NCI-H187 (cell line): Measurements from ENCODE around the gene TMEM35B.
A peak's percentile ranks its signal among the peaks of the same experiment; 100 is the strongest.
"Not testable (repeated sequence)": the region's sequence is repeated elsewhere in the genome, so short reads cannot be mapped to it uniquely, and the experiment has no call there.

Source experiments
- DNase-seq, 2 experiments: peaks; one replicate each; lab custom pipeline; 2025; lab: John Stamatoyannopoulos, UW

The TMEM35B gene

GRCh38 chr1:34984793-34985608 lies at the start of gene TMEM35B:
TMEM35B (minus strand) TSS chr1:34985347; CDS start chr1:34985305, 42 bp downstream.
- DNase-seq, result peak in 1 of 2 experiments; percentile 11

- no peak for DNase-seq
Observed at GRCh38 chr1:35033346-35033745, 48.2 kb upstream of the TMEM35B start.

GRCh38 chr1:35032384-35032739 lies 47.2 kb upstream of the TMEM35B start:
- no peak for DNase-seq

GRCh38 chr1:35030756-35031446 lies 45.8 kb upstream of the TMEM35B start:
- DNase-seq, result no peak

- DNase-seq, result no peak
Observed at GRCh38 chr1:35030338-35030737, 45.2 kb upstream of the TMEM35B start.

GRCh38 chr1:35029761-35030160 lies 44.6 kb upstream of the TMEM35B start:
- DNase-seq, result no peak

- no peak for DNase-seq
Observed at GRCh38 chr1:35016406-35016805, 31.3 kb upstream of the TMEM35B start.

GRCh38 chr1:35014486-35014885 lies 29.3 kb upstream of the TMEM35B start:
- DNase-seq, result no peak

- DNase-seq, result no peak
Observed at GRCh38 chr1:35005711-35006110, 20.6 kb upstream of the TMEM35B start.

GRCh38 chr1:35001743-35002142 lies 16.6 kb upstream of the TMEM35B start:
- no peak for DNase-seq

- no peak for DNase-seq
Observed at GRCh38 chr1:34994878-34995277, 9.7 kb upstream of the TMEM35B start.

- no peak for DNase-seq
Observed at GRCh38 chr1:34988581-34988980, 3.4 kb upstream of the TMEM35B start.

- no peak for DNase-seq
Observed at GRCh38 chr1:34988147-34988546, 3.0 kb upstream of the TMEM35B start.

GRCh38 chr1:34987018-34987417 lies 1.9 kb upstream of the TMEM35B start:
- DNase-seq, result no peak

GRCh38 chr1:34985609-34985904 lies 410 bp upstream of the TMEM35B start:
- DNase-seq, result not testable (repeated sequence)

- no peak for DNase-seq
Observed at GRCh38 chr1:34984435-34984792, 733 bp downstream of the TMEM35B start.

GRCh38 chr1:34983700-34984355 lies 1.3 kb downstream of the TMEM35B start:
- DNase-seq, result no peak

- peak; percentile 44 to 50 for DNase-seq
Observed at GRCh38 chr1:34982820-34983376, 2.2 kb downstream of the TMEM35B start.

- no peak for DNase-seq
Observed at GRCh38 chr1:34980715-34981114, 4.4 kb downstream of the TMEM35B start.

GRCh38 chr1:34978921-34979320 lies 6.2 kb downstream of the TMEM35B start:
- DNase-seq, result no peak

- no peak for DNase-seq
Observed at GRCh38 chr1:34977858-34978257, 7.3 kb downstream of the TMEM35B start.

- no peak for DNase-seq
Observed at GRCh38 chr1:34977210-34977471, 8.0 kb downstream of the TMEM35B start.
